GM19455 (cell line): ENCODE results near the gene MGST2.
"Not testable (repeated sequence)": the region's sequence is repeated elsewhere in the genome, so short reads cannot be mapped to it uniquely, and the experiment has no call there.

Experiments used
- ATAC-seq: cut with Tn5 transposase; IDR thresholded peaks from one replicate; pipeline ENCODE4 v1.9.1; 2021; ENCODE audit not compliant: unreplicated experiment

MGST2 gene

GRCh38 chr4:139669335-139669734, 3.7 kb downstream of the MGST2 start:
- no peak for ATAC-seq

DNA sequence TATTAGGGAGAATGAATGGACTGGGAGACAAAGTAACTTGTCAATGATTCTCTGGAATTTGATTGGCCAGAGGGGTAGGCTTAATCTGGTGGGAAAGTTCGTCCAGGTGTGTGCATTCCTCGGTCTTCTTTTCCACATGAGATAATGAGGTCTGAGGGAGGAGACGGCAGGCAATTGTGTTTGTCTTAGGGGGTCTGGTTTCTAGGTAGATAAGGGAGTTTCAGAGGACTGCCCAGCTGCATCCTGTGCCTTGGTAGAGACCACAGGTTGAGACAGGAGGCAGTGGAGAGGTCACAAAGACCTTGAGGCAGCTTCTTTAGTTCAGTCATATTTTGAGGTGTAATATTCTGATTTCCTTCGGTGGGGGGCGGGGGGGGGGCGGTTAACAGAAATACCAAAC, 4.3 kb downstream of the MGST2 start:
- ATAC-seq, result no peak

- no peak for ATAC-seq
Measured at GRCh38 chr4:139670775-139671174, 5.2 kb downstream of the MGST2 start.

DNA sequence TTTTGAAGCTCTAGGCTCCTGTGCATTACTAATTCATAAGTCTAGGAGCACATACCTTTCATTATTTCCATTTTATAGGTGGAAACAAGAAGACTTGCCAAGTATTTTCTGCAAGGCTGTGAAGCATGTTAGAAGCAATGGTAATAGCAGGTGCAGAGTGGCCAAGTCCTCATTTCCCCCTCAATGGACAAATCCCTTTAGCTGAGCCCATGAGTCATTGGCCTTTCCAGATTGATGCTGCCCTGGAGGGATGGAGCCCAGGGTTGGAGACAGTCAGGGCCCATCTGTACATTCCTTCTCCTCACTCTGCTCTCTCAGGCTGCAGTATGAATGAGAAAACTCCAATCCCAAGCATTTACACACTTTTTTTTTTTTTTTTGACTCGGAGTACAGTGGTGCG, 6.6 kb downstream of the MGST2 start:
- ATAC-seq, result no peak

GRCh38 chr4:139672732-139673131, 7.1 kb downstream of the MGST2 start:
- ATAC-seq, result no peak

- no peak for ATAC-seq
Measured at GRCh38 chr4:139674875-139675550, 9.4 kb downstream of the MGST2 start.

- no peak for ATAC-seq
Measured at GRCh38 chr4:139675651-139676050, 10.0 kb downstream of the MGST2 start.

DNA sequence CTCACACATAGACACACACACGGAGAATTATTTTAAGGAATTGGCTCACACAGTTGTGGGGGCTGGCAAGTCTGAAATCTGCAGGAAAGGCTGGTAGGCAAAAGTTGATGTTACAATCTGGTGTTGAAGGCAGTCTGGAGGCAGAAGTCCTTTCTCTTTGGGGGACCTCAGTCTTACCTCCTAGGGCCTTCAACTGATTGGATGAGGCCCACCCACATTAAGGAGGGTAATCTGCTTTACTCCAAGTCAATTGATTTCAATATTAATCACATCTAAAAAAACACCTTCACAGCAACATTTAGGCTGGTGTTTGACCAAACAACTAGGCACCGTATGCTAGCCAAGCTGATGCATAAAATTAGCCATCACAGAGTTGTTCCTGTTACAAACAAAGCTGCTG, 10.7 kb downstream of the MGST2 start:
- no peak for ATAC-seq

DNA sequence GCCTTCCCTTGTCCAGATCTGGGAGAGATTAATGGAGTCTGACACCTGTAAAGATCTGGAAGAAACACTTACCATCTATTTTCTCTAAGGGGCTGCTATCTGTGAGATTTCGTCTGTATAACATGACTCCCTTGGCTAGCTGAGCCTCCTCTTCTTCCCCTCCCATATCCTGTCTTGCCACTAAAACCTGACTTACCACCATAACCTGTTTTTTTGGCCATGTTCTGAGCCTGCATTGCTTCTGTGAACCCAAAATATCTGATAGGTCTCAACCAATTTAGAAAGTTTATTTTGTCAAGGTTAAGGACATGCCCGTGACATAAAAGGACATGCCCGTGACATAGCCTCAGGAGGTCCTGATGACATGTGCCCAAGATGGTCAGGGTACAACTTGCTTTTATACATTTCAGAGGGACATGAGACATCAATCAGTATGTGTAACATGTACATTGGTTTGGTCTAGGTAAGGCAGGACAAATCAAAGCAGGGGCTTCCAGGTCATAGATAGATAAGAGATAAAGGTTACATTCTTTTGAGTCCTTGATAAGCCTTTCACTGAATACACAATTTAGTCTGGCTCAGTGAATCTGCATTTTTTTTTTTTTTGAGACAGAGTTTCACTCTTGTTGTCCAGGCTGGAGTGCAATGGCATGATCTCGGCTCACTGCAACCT, 11.4 kb downstream of the MGST2 start:
- ATAC-seq, result no peak

DNA sequence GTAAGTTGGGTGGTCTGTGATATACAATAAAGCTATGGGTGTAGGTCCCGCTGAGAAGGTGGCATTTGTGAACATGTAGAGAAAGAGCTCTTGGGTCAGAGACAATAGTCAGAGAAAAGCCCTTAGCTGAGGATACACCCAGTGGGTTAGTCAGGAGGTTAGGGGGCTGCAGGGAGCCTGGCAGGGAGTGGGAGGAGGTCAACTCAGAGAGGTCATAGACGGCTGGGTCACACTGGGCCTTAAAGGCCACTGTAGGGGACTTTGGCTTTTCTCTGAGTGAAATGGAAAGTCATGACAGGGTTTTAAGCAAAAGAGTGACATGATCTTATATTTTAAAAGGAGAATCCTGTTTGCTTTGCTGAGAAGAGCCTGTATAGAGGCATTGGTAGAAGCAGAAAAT, 16.7 kb downstream of the MGST2 start:
- ATAC-seq, result no peak

GRCh38 chr4:139682741-139683151, 17.1 kb downstream of the MGST2 start:
- ATAC-seq, result no peak

DNA sequence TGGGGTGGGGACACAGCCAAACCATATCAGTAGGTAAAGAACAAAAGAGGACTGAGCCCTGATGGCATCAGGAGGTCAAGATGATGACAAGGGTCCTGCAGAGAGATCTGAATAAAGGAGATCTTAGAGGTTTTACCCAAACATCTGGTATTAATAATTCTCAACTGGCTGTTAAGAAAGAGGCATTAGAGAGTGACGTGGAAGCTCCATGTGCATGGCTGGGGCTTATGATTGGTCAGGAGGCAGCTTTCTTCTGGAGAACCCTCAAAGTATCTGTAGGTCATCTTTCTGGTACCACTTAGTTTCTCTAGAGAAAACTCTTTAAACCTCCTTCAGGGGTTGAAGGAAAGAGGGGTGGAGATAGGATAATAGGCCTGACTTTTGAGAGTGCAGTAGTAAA, 18.7 kb downstream of the MGST2 start:
- ATAC-seq, result no peak

GRCh38 chr4:139685180-139685579, 19.6 kb downstream of the MGST2 start:
- no peak for ATAC-seq

DNA sequence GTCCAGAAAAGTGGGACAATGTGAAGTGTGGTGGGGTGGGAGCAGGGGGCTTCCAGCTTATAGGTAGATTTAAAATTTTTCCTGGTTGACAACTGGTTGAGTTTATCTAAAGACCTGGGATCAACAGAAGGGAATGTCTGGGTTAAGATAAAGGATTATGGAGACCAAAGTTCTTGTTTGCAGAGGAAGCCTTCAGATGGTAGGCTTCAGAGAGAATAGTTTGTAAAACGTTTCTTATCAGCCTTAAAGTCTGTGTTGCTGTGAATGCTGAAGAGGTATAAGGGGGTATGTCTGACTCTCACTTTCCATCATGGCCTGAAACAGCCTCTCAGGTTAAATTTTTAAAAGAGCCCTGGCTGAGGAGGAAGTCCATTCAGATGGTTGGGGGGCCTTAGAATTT, 20.5 kb downstream of the MGST2 start:
- ATAC-seq, result no peak

DNA sequence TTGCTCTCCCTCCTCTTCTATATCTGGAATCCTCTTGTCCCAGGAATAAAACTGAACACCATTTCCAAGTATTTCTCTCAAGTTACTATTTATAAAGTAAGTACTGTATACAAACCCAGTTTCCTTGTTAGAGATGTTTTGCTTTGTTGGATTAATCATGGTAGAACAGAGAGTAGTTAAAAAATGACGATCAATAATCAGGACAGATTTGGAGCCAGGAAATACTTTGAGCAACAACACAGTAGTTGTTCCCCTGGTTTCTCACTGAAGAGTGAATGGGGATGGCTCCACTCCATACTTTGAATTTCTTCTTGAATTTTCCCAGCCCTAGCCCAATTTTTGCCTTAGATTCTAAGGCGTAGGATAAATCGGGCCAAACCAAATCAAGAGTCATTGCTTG, 21.4 kb downstream of the MGST2 start:
- no peak for ATAC-seq

DNA sequence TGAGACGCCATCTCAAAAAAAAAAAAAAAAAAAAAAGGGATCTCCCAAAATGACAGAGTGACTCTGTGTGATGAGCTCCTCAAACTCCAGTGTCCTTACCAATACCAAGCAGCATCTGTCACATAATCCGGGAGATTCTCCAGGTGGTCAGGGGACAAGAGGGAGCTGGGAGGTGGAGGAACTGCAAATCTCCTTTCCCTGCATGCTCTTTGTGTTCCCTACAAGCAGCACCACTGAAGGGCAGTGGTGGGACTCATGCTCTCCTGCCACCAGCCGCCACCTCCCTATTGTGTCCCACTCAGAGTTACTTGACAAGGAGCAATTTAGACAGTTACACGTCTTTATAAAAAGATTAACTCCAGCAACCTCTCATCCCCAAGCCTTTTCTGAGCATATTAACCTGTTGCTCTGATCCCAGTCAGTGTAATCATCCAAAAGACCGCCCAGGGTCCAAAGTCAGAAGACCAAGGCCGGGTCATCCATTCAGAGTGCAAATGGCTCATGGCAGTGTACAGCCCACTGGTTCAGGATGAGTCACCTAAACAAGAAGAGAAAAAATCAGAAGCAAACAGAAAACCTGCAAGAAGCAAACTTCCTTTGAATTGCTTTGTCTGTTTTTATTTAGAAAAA, 23.6 kb downstream of the MGST2 start:
- ATAC-seq, result no peak

DNA sequence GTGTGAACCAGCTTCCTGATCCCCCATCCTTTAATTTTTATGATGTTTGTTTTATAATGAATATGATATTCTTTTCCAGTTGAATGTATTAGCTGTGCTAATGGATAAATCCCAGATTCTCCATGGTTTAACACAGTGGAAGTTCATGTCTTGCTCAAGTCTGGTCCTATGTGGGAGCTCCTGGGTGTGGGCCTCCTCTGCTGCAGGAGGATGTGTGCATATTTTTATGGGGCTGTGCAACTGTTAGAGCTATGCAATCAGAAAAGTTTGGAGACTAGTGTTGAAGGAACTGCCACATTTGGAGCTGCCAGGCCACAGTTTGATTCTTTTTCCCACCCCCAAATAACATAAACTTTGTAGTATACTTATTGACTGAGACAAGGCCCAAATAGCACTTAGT, 24.8 kb downstream of the MGST2 start:
- no peak for ATAC-seq

DNA sequence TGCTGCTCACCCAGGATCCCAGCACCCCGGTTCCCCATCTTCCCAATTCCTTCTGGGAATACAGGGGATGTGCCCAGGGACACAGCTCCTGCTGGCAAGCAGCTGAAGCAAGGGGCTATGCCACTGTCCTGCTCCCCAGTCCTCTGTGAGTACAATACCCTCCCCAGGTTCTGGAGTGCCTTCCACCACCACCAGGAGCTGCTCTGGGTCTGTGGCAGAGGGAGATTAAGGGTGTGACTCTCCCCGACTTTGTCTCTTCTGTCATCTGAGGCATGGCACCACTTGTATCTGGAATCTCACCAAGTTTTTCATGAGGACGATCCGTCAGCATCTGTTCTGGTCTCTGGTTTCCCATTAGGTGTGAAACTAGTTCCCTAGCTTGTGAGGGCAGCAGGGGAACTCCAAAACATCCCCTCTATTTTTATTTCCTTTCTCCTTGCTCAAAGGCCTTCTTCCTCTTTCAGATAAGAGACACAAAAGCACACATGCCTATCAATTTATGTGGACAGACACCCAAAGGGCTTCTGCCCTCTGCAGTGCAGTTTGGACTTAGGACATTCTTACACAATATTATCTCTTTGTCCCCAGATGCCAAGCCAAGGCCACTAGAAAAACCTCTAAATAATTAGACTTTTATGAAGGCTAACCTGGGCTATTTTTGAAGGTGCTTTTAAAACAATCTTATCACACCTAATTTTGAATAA, 26.8 kb downstream of the MGST2 start:
- ATAC-seq, result no peak

DNA sequence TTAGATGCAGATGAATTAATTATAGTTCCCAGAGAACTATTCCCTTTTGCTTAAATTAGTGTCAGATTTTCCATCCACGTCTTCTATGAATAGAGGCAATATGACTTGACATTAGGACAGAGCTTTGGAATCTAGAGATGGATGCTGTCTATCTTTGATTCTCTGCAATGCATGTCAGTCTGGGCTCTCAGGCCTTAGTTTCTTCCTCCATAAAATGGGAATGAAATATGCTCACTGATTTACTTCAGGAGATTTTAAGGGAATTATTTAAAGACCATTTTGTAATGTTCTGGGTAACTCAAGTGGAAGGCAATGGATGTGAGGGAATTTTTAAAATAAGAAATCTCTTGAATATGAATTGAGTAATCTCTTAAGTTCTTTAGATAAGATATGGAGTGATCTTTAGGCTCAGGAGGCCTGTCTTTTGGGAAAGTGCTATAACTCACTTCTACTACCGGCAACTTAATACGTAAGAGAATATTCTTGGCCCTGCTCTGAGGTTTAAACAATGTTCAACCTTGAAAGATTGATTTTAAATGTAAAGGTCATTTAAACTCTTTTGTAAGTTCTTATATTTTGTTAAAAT, 29.0 kb downstream of the MGST2 start:
- no peak for ATAC-seq

DNA sequence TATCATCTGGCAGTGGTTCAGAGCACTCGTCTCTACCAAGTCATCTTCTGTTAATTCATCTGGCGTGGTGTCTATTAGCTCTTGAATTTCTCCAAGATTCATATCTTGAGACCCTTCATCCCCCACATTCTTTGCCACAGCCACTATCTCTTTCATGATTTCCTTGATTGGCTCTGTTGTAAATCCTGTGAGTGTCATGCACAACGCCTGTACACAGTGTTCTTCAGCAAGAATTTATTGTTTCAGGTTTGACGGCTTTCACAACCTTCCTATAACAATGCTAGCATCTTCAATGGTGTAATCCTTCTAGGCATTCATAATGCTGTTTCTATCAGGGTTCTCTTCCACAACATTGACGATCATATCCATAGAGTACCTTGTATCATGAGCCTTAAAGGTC, 30.9 kb downstream of the MGST2 start:
- no peak for ATAC-seq

- ATAC-seq, result not testable (repeated sequence)
Measured at GRCh38 chr4:139698167-139698925, 32.7 kb downstream of the MGST2 start.
